SKM-1 (cell line): Measurements from ENCODE around the gene IFNGR2.
"Not testable (repeated sequence)": the region's sequence is repeated elsewhere in the genome, so short reads cannot be mapped to it uniquely, and the experiment has no call there.

Experiments used
- DNase-seq: peaks from one replicate; lab custom pipeline; 2025; ENCODE audit not compliant: unreplicated experiment; lab: John Stamatoyannopoulos, UW

The IFNGR2 gene

DNA sequence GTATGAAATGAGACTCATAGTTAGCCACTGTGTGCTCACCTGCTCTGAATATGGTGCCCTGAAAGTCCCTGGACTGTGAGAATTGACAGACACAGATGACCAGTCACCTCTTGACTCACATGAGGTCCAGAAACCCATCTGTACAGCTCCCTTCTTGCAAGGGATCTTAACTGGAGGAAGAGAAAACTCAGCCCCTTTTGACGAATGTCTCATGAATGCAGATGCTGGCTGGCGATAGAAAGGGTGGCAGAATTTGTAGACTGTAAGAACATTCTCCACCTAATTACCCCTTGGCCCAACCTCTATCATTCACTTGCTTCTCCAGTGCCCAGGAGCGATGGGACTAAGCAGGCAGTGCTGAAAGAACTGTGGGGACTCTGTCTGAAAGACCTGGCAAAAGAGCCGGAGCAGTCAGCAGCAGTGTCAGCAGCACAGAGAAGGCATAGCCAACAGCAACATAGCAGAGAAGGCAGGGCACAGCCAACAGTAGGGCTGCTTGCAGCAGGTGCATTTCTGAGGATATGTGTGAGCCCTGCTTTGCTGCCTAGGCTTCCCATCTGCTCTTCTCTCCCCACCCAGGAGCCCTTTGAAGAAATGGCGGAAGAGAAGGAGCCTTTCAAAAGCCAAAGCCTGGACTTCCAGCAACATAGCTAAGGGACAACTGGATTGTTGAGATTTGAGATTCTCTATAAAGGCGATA lies 25.8 kb upstream of the IFNGR2 start:
- DNase-seq: no peak

DNA sequence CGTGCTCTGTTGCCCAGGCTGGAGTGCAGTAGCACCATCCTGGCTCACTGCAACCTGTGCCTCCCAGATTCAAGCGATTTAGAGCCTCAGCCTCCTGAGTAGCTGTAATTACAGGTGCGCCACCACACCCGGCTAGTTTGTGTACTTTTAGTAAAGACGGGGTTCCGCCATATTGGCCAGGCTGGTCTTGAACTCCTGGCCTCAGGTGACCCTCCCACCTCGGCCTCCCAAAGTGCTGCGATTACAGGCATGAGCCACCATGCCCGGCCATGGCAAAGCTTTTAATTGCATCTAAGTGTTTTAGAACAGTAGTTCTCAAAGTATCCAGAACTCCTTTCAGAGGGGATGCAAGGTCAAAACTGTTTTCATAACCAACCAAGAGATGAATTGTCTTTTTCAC lies 25.1 kb upstream of the IFNGR2 start:
- DNase-seq: no peak

DNA sequence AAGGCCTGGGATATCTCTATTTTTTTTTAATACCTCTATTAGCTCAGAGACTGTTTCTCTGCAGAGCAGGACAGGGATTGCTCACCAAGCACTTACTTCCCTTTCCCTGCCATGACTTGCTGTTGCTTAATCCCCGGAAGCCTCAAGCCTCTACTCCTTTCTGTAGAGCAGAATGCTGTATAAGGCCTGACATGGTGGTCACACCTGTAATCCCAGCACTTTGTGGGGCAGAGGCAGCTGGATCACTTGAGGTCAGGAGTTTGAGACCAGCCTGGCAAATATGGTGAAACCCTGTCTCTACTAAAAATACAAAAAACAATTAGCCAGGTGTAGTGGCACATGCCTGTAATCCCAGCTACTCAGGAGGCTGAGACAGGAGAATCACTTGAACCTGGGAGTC lies 23.3 kb upstream of the IFNGR2 start:
- peak; percentile 91 for DNase-seq

DNA sequence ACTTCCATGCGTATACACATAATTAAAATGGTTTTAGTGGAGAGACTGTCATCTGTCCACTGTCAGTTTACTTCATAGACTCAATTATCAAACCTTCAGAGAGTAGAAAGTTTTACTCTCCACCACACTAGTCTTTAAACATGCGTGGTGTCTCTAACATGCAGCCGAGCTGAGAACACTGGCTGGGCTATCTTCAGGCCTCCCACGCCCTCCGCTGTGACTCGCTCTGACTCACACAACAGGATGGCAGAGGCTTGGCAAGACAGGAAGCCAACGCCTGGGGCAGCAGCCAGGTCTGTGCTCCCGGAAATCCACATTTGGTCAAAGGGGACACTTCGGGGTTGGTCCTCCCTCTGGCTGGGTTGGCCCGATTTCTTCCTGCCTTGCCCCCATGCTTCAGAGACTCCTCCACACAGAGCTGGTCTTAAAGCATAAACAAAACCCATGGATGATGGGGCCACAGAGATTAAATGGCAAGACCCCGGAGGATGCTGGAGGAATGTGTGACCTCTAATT lies 22.7 kb upstream of the IFNGR2 start:
- DNase-seq: peak; percentile 63

DNA sequence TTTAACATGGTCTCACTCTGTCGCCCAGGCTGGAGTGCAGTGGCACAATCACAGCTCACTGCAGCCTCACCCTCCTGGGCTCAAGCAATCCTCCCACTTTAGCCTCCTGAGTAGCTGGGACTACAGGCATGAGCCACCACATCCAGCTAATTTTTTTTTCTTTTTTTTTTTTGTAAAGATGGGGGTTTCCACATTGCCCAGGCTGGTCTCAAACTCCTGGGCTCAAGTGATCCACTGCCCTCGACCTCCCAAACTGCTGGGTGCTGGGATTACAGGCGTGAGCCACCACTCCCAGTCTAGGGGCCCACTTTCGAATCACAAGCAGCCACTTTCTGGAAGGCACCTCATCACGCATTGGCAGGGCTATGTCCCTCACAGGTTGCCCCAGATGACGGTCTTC lies 21.8 kb upstream of the IFNGR2 start:
- not testable (repeated sequence) for DNase-seq

DNA sequence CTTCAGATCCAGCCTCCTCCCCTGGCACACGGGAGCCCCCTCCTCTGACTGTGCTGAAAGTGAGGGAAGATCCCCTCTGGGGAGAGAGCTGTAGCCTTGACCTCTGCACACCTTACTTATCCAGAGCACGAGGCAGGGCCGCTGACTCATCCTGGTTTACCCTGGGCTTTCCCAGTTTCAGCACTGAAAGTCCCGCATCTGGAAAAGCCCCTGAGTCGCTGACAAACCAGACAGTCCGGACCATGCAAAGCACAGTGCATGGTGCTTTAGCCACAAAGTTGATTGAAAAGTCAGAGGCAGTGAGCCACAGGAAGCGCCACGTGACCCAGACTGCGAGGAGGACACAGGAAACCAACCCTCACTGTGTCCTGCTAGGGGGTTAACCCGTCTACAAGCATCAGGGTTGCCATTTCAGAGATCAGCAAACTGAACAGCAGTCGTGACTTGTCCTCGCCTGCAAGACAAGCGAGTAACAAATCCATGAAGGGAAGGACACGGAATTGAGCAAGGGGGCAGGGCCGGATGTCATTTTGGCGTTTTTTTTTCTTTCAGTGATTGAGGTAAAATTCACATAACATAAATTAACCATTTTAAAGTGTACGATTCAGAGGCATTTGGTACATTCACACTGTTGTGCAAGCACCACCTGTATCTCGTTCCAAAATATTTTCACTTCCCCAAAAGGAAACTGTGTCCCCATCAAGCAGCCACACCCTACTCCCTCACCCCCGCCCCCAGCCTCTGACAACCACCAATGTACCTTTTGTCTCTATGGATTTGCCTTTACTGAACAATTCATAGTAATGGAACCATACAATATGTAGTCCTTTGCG lies 19.9 kb upstream of the IFNGR2 start:
- peak; percentile 38 for DNase-seq

DNA sequence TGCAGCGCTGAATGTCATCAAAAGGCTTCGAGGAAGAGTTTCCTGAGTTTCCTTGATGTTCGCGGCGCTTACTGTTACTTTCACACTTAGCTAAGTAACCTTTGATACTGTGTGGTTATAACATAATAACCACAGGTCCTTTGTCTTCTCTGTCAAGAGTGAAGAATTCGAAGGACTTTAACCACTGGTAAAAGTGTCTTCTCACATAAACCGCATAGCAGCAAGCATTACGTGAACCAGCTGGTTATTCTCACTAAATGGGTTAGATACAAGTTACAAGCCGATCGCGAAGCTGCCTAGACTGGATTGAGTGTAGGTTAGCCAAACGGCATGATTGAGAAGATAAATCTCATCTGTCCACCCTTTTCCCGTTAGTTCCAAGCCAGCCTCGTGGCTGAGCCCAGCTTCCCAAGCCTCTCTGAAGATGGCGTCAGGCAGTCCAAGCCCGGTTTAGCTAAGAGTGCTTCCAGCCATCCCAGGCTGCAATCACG lies 18.3 kb upstream of the IFNGR2 start:
- no peak for DNase-seq

DNA sequence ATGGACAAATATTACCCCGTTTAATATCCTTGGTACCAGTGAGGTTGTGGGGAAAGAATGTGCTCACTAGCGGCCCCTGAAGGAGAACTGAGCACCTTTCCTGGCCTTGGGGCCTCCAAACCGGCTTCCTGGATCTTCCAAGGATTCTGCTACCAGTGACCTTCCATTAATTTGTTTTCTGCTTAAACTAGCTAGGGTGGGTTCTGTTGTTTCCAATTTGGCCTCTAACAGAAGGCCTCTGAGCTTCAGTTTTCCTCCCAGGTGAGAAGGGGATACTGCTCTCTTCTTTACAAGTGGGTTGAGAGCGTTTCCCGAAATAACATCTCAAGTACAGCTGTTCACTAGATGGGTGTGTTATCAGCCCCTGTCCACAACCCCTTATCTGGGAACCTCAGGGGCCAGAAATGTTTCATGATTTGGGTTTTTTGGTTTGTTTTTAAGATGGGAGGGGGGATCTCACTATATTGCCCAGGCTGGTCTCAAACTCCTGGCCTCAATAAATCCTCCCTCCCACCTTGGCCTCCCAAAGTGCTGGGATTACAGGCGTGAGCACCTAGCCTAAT lies 16.9 kb upstream of the IFNGR2 start:
- no peak for DNase-seq

DNA sequence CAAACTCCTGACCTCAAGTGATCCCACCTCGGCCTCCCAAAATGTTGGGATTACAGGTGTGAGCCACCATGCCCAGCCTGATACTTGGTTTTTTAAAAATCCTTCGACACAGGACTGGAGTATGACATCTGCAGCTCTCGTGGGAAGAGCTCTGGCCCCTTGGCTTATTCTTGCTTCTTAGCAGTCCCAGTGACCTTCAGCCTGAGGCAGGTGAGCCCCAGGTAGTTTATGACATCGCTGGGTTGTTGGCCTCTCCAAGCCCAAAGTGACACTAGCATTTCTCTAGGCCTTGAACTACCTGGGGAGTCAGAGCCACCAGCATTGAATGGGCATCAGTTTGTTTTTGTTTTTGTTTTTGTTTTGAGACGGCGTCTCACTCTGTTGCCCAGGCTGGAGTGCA lies 15.9 kb upstream of the IFNGR2 start:
- DNase-seq: no peak

DNA sequence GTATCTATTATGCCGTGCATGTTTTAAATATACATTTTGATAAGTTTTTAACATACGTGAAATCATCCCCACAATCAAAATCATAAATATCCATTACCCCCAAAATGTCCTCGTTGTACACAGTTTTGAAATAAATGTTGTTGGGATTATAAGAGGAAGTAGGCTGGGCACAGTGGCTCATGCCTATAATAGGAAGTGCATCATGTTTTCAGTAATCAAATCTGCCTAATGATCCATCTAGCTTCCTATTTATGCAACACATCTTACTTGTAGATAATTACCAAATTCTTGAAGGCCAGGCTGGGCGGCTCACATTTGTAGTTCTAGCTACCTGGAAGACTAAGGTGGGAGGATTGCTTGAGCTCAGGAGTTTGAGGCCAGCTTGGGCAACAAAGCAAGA lies 15.0 kb upstream of the IFNGR2 start:
- DNase-seq: peak; percentile 68

DNA sequence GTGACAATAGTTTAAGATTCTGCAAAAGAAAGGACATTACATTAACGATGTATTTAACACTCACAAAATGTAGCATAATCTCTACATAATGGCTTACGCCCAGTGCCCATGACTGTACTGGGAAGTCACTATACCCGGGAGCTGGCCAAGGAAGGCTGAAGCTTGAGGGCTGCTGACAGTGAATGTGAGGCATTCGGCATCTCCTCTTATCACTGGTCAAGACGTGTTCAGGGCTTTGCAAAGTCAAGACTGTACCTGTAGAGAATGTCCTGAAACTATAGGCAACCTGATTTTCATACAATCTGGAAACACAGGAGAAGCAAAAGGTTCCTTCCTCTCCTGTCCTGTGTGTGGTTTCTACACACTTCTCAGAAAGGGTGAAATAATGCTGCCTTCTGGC lies 12.7 kb upstream of the IFNGR2 start:
- DNase-seq: no peak

DNA sequence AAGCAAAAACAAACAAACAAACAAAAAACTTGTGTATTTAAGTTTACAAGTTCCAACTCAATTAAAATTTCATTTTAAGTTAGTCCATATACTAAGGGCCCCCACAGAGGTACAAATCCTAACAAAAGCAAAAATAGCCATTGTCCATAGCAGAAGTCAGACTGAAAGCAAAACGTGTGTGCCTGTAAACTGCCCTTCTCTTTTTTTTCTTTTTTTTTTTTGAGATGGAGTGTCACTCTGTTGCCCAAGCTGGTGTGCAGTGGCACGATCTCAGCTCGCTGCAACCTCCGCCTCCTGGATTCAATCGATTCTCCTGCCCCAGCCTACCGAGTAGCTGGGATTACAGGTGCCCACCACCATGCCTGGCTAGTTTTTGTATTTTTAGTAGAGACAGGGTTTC lies 11.6 kb upstream of the IFNGR2 start:
- no peak for DNase-seq

DNA sequence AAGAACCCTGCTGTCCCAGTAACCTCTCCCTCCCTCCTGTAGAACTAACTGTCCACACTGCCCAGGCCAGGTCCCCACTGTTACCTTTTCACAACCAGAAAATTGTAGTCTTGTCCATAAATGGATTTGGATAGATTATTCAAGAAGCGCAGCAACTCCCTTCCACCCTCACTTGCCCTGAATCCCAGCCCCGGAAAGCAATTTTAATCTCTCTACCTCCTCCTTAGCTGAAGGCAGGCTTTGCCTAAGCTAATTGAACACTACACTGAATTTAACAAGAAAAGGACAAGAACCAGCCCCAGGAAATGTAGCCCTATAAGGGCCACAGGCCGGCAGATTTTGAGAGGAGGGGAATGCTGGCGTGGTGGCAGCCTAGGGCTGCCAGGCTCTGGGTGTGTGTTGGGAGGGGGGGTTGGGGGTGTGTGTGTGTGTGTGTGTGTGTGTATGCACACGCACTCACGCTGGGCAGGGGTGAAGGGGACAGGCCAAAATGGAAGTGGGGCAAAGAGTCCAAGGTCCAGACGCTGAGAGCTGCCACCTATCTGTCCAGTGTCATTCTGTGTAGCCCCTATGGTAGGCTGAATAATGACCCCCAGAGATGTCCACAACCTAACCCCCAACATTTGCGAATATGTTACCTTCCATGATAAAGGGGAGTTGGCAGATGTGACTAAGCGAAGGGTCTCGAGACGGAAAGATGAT lies 10.8 kb upstream of the IFNGR2 start:
- no peak for DNase-seq

DNA sequence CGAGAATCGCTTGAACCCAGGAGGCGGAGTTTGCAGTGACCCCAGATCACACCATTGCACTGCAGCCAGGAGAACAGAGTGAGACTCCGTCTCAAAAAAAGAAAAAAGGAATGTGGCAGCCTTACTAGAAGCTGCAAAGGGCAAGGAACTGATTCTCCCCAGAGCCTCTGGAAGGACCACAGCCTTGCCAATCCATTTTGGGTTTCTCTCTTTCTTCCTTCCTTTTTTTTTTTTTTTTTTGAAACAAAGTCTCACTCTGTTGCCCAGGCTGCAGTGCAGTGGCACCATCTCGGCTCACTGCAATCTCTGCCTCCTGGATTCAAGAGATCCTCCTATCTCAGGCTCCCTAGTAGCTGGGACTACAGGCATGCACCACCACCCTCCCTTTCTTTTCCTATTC lies 9.9 kb upstream of the IFNGR2 start:
- DNase-seq: no peak

DNA sequence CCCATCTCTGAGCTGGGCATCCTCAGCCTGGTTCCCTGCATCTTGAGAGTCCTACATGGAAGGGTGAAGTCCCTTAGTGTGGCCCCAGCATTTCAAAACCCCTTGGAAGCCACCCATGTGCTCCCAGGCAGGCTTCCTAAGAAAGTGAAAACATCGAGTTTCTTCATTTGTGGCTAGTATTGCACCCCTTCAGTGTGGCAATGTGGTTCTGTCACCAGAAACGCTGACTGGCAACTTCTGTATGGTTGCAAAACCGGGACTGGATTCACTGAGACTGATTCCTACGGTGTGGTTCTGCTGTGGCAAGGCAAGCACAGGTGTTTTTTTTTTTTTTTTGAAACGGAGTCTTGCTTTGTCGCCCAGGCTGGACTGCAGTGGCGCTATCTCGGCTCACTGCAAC lies 9.0 kb upstream of the IFNGR2 start:
- DNase-seq: peak; percentile 95

DNA sequence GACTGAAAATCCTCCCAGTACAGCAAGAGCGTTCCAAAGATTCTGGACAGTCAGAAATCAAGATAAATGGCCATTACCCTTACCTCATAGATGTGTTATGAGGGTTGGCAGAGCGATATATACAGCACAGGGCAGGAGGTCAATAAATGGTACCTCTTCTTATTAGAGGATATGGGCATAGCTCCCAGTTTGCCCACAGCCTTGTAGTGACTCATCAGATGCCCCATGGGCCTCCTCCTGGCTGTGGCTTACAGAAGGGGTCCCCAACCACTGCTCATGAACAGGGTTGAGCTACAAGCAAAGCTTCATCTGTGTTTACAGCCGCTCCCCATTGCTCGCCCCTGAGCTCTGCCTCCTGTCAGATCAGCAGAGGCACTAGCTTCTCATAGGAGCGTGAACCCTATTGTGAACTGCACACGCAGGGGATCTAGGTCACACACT lies 7.3 kb upstream of the IFNGR2 start:
- DNase-seq: no peak

DNA sequence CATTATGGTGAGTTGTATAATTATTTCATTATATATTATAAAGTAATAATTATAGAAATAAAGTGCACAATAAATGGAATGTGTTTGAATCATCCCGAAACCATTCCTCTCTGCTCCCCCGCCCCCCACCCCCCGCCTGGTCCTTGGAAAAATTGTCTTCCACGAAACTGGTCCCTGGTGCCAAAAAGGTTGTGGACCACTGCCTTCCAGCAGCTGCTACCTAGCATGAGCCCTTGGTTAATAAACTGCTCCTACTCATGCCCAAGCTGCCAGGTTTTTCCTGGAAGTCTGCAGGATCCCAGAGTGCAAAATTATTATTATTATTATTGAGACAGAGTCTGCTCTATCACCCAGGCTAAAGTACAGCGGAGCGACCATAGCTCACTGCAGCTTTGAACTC lies 6.8 kb upstream of the IFNGR2 start:
- DNase-seq: no peak

DNA sequence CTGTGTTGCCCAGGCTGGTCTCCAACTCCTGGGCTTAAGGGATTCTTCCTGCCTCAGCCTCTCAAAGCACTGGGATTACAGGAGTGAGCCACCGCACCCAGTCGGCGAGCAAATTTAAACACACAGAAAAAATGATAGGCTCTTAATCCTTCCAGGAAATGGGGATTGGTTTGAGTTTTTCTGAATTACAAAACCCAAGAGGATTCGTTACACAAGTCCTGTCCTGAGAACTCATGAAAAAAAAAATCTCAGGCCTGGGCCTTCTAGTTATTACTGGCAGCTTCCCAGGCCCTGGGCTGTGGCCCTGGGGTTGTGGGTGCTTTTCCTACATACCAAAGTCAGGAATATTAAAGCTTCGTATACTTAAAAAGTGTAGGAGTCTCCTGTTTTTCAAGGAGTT lies 6.3 kb upstream of the IFNGR2 start:
- DNase-seq: no peak

DNA sequence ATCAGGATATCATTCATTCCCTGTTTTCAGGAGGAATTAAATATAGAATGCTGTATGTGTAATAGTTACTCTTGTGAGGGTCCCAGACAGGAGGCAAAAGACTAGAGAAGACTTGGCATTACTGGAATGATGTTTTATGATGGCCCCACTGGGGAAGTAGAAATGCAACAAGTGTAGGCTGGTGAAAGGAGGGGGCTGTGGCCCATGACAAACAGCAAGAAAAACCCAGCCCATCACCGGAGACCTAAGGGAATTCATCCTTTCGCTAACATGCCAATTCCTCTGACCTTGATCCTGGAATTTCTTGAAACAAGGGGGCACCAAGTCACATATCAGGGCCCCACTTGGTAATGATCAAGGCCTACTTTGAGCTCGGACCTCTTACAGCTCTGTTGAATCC lies 5.5 kb upstream of the IFNGR2 start:
- no peak for DNase-seq

DNA sequence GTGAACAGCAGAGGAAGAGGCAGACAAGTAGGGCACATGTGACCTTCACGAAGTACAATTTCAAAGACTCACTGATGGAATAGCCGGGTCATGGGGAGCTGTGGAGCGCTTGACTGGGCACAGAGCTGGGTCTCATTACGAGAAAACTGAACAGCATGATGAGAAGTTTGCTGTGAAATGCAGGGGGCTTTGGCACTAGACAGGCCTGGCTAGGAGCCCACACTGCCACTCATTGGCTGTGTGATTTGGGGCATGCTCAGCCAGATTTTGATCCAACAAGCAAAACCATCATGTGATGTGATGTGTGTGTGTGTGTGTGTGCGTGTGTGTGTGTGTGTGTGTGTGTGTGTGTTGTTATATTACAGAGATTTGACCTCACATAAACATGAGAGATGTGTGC lies 4.9 kb upstream of the IFNGR2 start:
- no peak for DNase-seq

DNA sequence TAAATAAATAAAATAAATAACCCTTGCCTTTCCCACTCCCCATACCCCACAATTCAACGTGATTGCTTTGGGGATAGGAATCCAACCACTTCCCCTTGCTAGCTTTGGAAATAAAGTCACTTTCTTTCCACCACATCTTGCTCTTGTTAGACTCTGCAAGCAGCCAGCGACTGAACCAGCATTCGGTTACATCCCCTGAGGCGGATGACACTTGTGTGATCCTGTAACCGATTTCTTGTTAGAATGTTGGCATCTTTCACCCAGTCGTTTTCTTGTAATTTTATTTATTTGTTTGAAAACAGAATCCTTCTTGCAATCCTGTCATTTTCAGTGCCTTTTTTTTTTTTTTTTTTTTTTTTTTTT lies 1.6 kb upstream of the IFNGR2 start:
- no peak for DNase-seq
